ENCODE results near the gene SLC9A5.
A peak's percentile ranks its signal among the peaks of the same experiment; 100 is the strongest.

SLC9A5 gene

DNA sequence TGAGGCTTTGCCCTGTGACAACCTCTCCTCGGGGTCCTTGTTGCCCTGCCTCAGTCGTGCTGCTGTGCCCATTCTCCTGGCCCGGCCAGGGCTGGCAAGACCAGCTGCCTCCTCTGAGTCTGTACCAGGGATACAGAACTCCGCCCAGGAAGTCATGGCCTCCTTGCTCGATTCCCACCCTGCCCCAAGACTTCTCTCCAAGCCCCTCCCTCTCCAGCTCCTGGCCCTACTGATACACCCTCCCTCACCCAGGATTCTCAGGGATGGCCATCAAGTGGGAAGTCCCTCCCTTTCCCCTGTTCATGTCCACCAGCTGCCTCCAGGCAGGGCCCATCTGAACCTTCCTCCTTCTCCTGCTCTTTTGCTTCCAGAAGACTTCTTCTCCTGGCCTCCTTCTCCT lies 33.1 kb upstream of the SLC9A5 start:
- H3K27me3 ChIP-seq (ENCODE audit: insufficient read depth, insufficient read length) = peaks cover 19% of the 10 kb centered on the region
- no peaks in the 10 kb centered on the region for H3K9me3 ChIP-seq (ENCODE audit: insufficient read depth, low read length)
- H3K4me1 ChIP-seq (ENCODE audit: insufficient read depth, insufficient read length) = no peaks in the 10 kb centered on the region
- TF ChIP-seq YY1 (IDR thresholded peaks at IDR 0.05; ENCODE audit: insufficient read depth, insufficient read length) = no peak
- TF ChIP-seq SUZ12 (IDR thresholded peaks at IDR 0.05; ENCODE audit: extremely low read depth, insufficient read depth, insufficient read length) = no peak
- TF ChIP-seq ZNF274 (IDR thresholded peaks at IDR 0.05; ENCODE audit: low read depth, low read length) = no peak
- H3K4me3 ChIP-seq (ENCODE audit: insufficient read length, low read depth) = no peak overlapping the region
- DNase-seq (ENCODE audit: low read depth, low spot score) = no peak
- H3K9ac ChIP-seq (ENCODE audit: insufficient read length, low read depth) = no peak overlapping the region
- no peaks in the 10 kb centered on the region for H3K36me3 ChIP-seq (ENCODE audit: insufficient read depth, insufficient read length, low read length)

DNA sequence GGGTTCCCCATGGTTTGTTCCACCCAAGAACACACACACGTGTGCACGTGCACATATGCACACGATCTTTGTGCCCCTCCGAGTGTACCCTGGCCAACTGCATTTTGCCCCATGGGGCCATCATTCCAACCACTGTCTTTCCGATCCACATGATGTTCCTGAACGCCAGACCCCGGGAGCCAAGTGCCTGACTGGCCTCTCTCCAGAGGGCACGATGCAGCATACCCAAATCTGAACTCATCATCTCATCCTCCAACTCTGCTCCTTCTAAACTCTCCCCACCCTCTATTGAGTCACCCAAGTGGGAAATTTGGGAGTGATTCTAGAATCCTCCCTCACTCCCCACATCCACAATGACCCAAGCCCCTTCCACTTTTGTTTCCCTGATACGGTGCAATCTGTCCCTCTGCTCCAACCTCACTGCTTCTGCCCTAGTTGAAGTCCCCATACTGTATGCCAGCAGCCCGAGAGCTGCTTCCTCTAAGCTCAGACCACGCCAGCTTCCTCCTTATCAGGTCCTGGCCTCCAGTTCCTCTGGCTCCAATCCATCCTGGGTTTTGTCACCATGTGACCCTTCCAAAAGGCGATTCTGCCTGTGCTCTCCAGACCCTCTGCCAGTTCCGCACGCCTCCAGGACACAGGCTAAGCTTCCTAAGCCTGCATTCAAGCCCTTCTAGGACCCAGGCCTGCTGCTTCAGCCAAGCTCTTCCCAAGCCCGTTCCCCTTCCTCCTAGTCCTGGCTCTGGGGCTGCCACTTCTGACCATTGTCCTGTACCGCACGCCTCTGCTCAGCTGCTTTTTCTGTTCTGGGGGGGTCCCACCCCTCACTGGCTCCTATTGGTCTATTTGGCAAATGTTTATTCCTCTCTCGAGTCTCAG lies 31.9 kb upstream of the SLC9A5 start:
- Histone ChIP-seq H3K4me3 (ENCODE audit: insufficient read length, low read depth) (no peak overlapping the region), H3K27me3 (ENCODE audit: insufficient read depth, insufficient read length) (peaks cover 19% of the 10 kb centered on the region), H3K4me1 (ENCODE audit: insufficient read depth, insufficient read length) (no peaks in the 10 kb centered on the region), H3K36me3 (ENCODE audit: insufficient read depth, insufficient read length, low read length) (no peaks in the 10 kb centered on the region), H3K9me3 (ENCODE audit: insufficient read depth, low read length) (no peaks in the 10 kb centered on the region), H3K9ac (ENCODE audit: insufficient read length, low read depth) (no peak overlapping the region)
- TF ChIP-seq ZNF274 (IDR thresholded peaks at IDR 0.05; ENCODE audit: low read depth, low read length) = no peak
- no peak for TF ChIP-seq YY1 (IDR thresholded peaks at IDR 0.05; ENCODE audit: insufficient read depth, insufficient read length)
- TF ChIP-seq SUZ12 (IDR thresholded peaks at IDR 0.05; ENCODE audit: extremely low read depth, insufficient read depth, insufficient read length) = no peak
- no peak for DNase-seq (ENCODE audit: low read depth, low spot score)

DNA sequence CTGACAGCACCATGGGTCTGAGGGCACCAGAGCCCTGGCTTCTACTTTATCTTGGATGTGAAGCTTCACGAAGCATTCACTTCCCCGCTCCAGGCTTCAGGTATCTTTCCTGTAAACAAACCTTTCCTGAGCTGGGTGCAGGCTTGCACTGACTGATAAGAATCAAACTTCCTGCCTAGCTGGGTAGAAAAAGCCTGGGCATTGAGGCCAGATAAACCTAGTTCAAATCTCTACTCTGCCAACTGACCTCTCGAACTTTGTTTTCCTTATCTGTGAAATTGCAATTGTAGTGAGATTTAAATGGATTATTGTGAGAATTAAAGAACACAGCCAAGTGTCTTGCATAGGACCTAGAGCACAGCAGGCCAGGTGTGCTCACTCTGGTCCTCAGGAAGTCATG lies 24.8 kb upstream of the SLC9A5 start:
- peaks cover 14% of the 10 kb centered on the region for H3K36me3 ChIP-seq (ENCODE audit: insufficient read depth, insufficient read length, low read length)
- DNase-seq (ENCODE audit: low read depth, low spot score) = no peak
- H3K4me1 ChIP-seq (ENCODE audit: insufficient read depth, insufficient read length) = peaks cover 5% of the 10 kb centered on the region
- H3K27me3 ChIP-seq (ENCODE audit: insufficient read depth, insufficient read length) = peaks cover 10% of the 10 kb centered on the region
- H3K9ac ChIP-seq (ENCODE audit: insufficient read length, low read depth) = no peak overlapping the region
- H3K9me3 ChIP-seq (ENCODE audit: insufficient read depth, low read length) = no peaks in the 10 kb centered on the region
- H3K4me3 ChIP-seq (ENCODE audit: insufficient read length, low read depth) = no peak overlapping the region
- no peak for TF ChIP-seq YY1 (IDR thresholded peaks at IDR 0.05; ENCODE audit: insufficient read depth, insufficient read length)
- no peak for TF ChIP-seq SUZ12 (IDR thresholded peaks at IDR 0.05; ENCODE audit: extremely low read depth, insufficient read depth, insufficient read length)
- no peak for TF ChIP-seq ZNF274 (IDR thresholded peaks at IDR 0.05; ENCODE audit: low read depth, low read length)

DNA sequence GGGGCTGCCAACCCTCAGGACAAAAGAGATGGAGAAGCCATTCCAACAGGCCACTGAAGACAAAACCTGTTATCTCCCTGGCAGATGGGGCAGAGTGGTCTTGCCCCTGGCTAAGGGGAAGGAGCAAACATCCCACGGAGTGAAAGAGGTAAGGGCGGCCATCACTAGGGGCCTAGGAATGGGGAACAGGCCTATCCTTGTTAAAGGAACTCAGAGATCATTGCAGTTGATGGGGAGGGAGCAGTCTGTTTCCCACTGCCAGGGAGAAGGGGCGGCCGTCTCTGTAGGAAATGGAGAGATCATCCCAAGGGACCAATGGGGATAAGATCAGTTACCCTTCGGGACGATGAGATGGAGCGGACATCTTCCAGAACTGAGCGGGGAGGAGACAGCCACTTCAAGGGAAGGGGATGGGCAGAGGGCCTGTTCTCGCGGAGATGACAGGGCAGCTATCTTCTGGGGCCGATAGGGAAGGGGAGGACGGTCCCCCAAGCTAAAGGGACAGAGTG lies 22.4 kb upstream of the SLC9A5 start:
- TF ChIP-seq SUZ12 (IDR thresholded peaks at IDR 0.05; ENCODE audit: extremely low read depth, insufficient read depth, insufficient read length) (no peak), YY1 (IDR thresholded peaks at IDR 0.05; ENCODE audit: insufficient read depth, insufficient read length) (no peak)
- Histone ChIP-seq H3K36me3 (ENCODE audit: insufficient read depth, insufficient read length, low read length) (peaks cover 37% of the 10 kb centered on the region), H3K4me3 (ENCODE audit: insufficient read length, low read depth) (peak overlapping the region; percentile 97), H3K9ac (ENCODE audit: insufficient read length, low read depth) (peak overlapping the region; percentile 70), H3K4me1 (ENCODE audit: insufficient read depth, insufficient read length) (peaks cover 5% of the 10 kb centered on the region), H3K27me3 (ENCODE audit: insufficient read depth, insufficient read length) (peaks cover 10% of the 10 kb centered on the region), H3K9me3 (ENCODE audit: insufficient read depth, low read length) (no peaks in the 10 kb centered on the region)
- DNase-seq (ENCODE audit: low read depth, low spot score) = no peak

DNA sequence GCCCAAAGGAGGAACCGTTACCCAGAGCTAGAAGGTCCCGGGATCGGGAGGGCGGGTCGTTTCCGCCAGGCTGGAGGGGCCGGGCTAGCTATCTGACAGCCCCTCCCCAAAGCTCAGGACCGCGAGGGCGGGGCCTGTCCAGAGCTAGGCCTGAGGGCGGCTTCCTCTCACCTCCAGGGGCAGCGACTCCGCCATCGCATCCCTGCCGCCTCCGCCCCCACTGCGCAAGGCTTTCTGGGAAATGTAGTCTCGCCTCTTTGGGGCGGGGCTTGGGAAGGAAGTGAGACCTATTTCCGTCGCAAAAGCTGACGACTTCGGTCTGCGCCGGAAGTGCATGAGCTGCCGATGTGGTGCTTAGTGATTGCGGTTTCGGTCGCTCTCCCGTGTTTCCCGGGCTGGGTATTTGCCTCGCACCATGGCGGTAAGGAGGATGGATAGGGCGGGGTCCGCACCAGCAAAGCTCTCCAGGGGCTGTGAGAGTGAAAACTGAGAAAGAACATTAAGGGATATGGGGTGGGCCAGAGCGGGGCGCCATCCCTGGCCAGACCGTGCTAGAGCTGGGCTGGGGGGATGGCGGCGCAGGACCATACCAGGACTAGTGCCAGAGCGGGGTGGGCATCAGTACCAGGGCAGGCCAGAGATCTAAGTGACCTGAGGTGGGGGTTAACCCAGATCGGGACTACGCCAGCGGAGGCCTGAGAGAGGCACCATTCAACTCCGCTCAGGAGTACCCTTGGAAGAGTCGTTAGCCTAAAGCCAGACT lies 21.8 kb upstream of the SLC9A5 start, which contains the start of gene TMEM208:
Gene TMEM208, plus strand, starts transcription at position 327 of the 763 bp plus-strand sequence. Its CDS starts 89 bp downstream, at position 416.
- Histone ChIP-seq H3K4me1 (ENCODE audit: insufficient read depth, insufficient read length) (peaks cover 5% of the 10 kb centered on the region), H3K27me3 (ENCODE audit: insufficient read depth, insufficient read length) (peaks cover 10% of the 10 kb centered on the region), H3K4me3 (ENCODE audit: insufficient read length, low read depth) (peak within 1 kb of the TSS; percentile 97), H3K9me3 (ENCODE audit: insufficient read depth, low read length) (no peaks in the 10 kb centered on the region), H3K36me3 (ENCODE audit: insufficient read depth, insufficient read length, low read length) (peaks cover 44% of the 10 kb centered on the region), H3K9ac (ENCODE audit: insufficient read length, low read depth) (peak within 1 kb of the TSS; percentile 97)
- peak; percentile 63 for TF ChIP-seq YY1 (IDR thresholded peaks at IDR 0.05; ENCODE audit: insufficient read depth, insufficient read length)
- TF ChIP-seq SUZ12 (IDR thresholded peaks at IDR 0.05; ENCODE audit: extremely low read depth, insufficient read depth, insufficient read length) = no peak
- DNase-seq (ENCODE audit: low read depth, low spot score) = peak; percentile 99

DNA sequence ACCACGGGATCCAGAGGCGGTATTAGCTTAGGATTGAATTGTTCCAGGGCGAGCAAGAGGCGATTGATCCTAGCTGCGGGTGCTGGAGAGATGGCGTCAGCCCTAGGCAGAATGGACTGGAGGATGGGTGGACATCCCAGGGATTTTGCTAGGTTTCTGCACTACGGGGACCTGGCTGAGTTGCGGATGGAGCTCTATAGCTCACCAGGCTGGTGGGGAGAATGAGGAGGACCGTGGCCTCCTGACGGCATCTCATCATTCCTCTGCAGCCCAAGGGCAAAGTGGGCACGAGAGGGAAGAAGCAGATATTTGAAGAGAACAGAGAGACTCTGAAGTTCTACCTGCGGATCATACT lies 21.2 kb upstream of the SLC9A5 start:
- TF ChIP-seq SUZ12 (IDR thresholded peaks at IDR 0.05; ENCODE audit: extremely low read depth, insufficient read depth, insufficient read length) (no peak), ZNF274 (IDR thresholded peaks at IDR 0.05; ENCODE audit: low read depth, low read length) (no peak), YY1 (IDR thresholded peaks at IDR 0.05; ENCODE audit: insufficient read depth, insufficient read length) (no peak)
- Histone ChIP-seq H3K4me3 (ENCODE audit: insufficient read length, low read depth) (peak overlapping the region; percentile 97), H3K36me3 (ENCODE audit: insufficient read depth, insufficient read length, low read length) (peaks cover 48% of the 10 kb centered on the region)

More for the DNA sequence above, 21.2 kb upstream of the SLC9A5 start:
- Histone ChIP-seq H3K9me3 (ENCODE audit: insufficient read depth, low read length) (no peaks in the 10 kb centered on the region), H3K9ac (ENCODE audit: insufficient read length, low read depth) (peak overlapping the region; percentile 97), H3K27me3 (ENCODE audit: insufficient read depth, insufficient read length) (peaks cover 10% of the 10 kb centered on the region), H3K4me1 (ENCODE audit: insufficient read depth, insufficient read length) (peaks cover 5% of the 10 kb centered on the region)
- no peak for DNase-seq (ENCODE audit: low read depth, low spot score)
